ENCODE data around the gene DTWD1.
"Not testable (repeated sequence)": the region's sequence is repeated elsewhere in the genome, so short reads cannot be mapped to it uniquely, and the experiment has no call there.

The DTWD1 gene

GRCh38 chr15:49664716-49665115 is 43.9 kb downstream of the DTWD1 start:
- DNase-seq (ENCODE audit: low read depth) = no peak
- no peak for TF ChIP-seq CTCF (IDR thresholded peaks at IDR 0.05; ENCODE audit: control insufficient read depth, insufficient read depth, low read depth, low read length, missing control alignments)
- H3K4me3 ChIP-seq (ENCODE audit: control insufficient read depth, low read depth, low read length) = no peak overlapping the region

GRCh38 chr15:49666486-49666885 is 45.6 kb downstream of the DTWD1 start:
- DNase-seq (ENCODE audit: low read depth); H3K4me3 ChIP-seq (ENCODE audit: control insufficient read depth, low read depth, low read length): not testable (repeated sequence)

GRCh38 chr15:49669288-49669687 is 48.4 kb downstream of the DTWD1 start:
- no peak for DNase-seq (ENCODE audit: low read depth)
- no peak for TF ChIP-seq CTCF (IDR thresholded peaks at IDR 0.05; ENCODE audit: control insufficient read depth, insufficient read depth, low read depth, low read length, missing control alignments)
- no peak overlapping the region for H3K4me3 ChIP-seq (ENCODE audit: control insufficient read depth, low read depth, low read length)

GRCh38 chr15:49673861-49674260 is 53.0 kb downstream of the DTWD1 start:
- H3K4me3 ChIP-seq (ENCODE audit: control insufficient read depth, low read depth, low read length) = no peak overlapping the region
- no peak for TF ChIP-seq CTCF (IDR thresholded peaks at IDR 0.05; ENCODE audit: control insufficient read depth, insufficient read depth, low read depth, low read length, missing control alignments)
- no peak for DNase-seq (ENCODE audit: low read depth)

- H3K4me3 ChIP-seq (ENCODE audit: control insufficient read depth, low read depth, low read length) = no peak overlapping the region
- no peak for DNase-seq (ENCODE audit: low read depth)
- no peak for TF ChIP-seq CTCF (IDR thresholded peaks at IDR 0.05; ENCODE audit: control insufficient read depth, insufficient read depth, low read depth, low read length, missing control alignments)
Measured at GRCh38 chr15:49674370-49674769, 53.5 kb downstream of the DTWD1 start.

- peak; percentile 44 for TF ChIP-seq CTCF (IDR thresholded peaks at IDR 0.05; ENCODE audit: control insufficient read depth, insufficient read depth, low read depth, low read length, missing control alignments)
- H3K4me3 ChIP-seq (ENCODE audit: control insufficient read depth, low read depth, low read length) = no peak overlapping the region
- DNase-seq (ENCODE audit: low read depth) = peak; percentile 67
Measured at GRCh38 chr15:49675041-49675440, 54.2 kb downstream of the DTWD1 start.

GRCh38 chr15:49678655-49679054 is 57.8 kb downstream of the DTWD1 start:
- no peak for DNase-seq (ENCODE audit: low read depth)
- no peak for TF ChIP-seq CTCF (IDR thresholded peaks at IDR 0.05; ENCODE audit: control insufficient read depth, insufficient read depth, low read depth, low read length, missing control alignments)
- no peak overlapping the region for H3K4me3 ChIP-seq (ENCODE audit: control insufficient read depth, low read depth, low read length)

Data from AG09309 (cell line).